Measurements from ENCODE around the gene NPAS3. TPM values are rescaled to one million over a fixed set of nuclear protein-coding genes. Genes with fewer than 3 reads are reported as not detected.
"Not testable (repeated sequence)": the region's sequence is repeated elsewhere in the genome, so short reads cannot be mapped to it uniquely, and the experiment has no call there.

Gene NPAS3
- total RNA-seq, 1 experiment from 2014 or later: not detected

DNA sequence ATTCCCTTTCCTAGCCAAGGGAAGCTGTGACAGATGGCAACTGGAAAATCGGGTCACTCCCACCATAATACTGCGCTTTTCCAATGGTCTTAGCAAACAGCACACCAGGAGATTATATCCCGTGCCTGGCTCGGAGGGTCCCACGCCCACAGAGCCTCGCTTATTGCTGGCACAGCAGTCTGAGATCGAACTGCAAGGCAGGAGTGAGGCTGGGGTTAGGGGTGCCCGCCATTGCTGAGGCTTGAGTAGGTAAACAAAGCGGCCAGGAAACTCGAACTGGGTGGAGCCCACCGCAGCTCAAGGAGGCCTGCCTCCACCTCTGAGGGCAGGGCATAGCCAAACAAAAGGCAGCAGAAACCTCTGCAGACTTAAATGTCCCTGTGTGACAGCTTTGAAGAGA, 149.6 kb downstream of the NPAS3 start:
- H3K27me3 ChIP-seq (ENCODE audit: insufficient read depth, low read length); H3K9me2 ChIP-seq (ENCODE audit: insufficient read depth); ATAC-seq; H3K4me3 ChIP-seq (replicated peaks in 1 of 2; ENCODE audit: low read depth in 1 of 2, low read length in 2 of 2); H3K4me2 ChIP-seq (ENCODE audit: low read length); H3K27ac ChIP-seq (ENCODE audit: low read depth, low read length); DNase-seq (ENCODE audit: low read depth, low spot score); H3K79me2 ChIP-seq (ENCODE audit: insufficient read depth, low read length); H3K9me3 ChIP-seq (ENCODE audit: control insufficient read depth in 1 of 2, insufficient read depth in 1 of 2, low read depth in 1 of 2, low read length in 2 of 2); H2AFZ ChIP-seq (ENCODE audit: low read depth, low read length, poor library complexity, severe bottlenecking); BruUV-seq (replicated peaks); H3K36me3 ChIP-seq (ENCODE audit: control insufficient read depth in 1 of 2, insufficient read depth in 2 of 2, low read length in 2 of 2); POLR2A ChIA-PET; H4K20me1 ChIP-seq (ENCODE audit: insufficient read depth); RAD21 ChIA-PET (ENCODE audit: low non-redundant PET in 1 of 2, low total read pairs in 2 of 2, uncharacterized antibody in 2 of 2, unreplicated experiment in 2 of 2); CTCF ChIA-PET; H3K4me1 ChIP-seq (ENCODE audit: control insufficient read depth in 1 of 2, insufficient read depth in 2 of 2, low read length in 2 of 2); intact Hi-C loops (cut with micrococcal nuclease); H3K9ac ChIP-seq (ENCODE audit: low read length): not testable (repeated sequence)

- intact Hi-C loops (cut with micrococcal nuclease): no loop called here
- H3K4me1 ChIP-seq (ENCODE audit: control insufficient read depth in 1 of 2, insufficient read depth in 2 of 2, low read length in 2 of 2): no peaks in the 10 kb centered on the region
These were observed 159.3 kb downstream of the NPAS3 start for GRCh38 chr14:33098016-33098415.

More at GRCh38 chr14:33098016-33098415, 159.3 kb downstream of the NPAS3 start:
- ChIA-PET POLR2A (no interaction called here), CTCF (no interaction called here), RAD21 (ENCODE audit: low non-redundant PET in 1 of 2, low total read pairs in 2 of 2, uncharacterized antibody in 2 of 2, unreplicated experiment in 2 of 2) (no interaction called here)
- TF ChIP-seq, protein P1, sequence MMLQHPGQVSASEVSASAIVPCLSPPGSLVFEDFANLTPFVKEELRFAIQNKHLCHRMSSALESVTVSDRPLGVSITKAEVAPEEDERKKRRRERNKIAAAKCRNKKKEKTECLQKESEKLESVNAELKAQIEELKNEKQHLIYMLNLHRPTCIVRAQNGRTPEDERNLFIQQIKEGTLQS (IDR thresholded peaks at IDR 0.05): no peak
- TF ChIP-seq POLR2AphosphoS5 (IDR thresholded peaks at IDR 0.05; ENCODE audit: low read depth, low read length) (no peak), SP1 (IDR thresholded peaks at IDR 0.05; ENCODE audit: low read depth) (no peak), EZH2 (IDR thresholded peaks at IDR 0.05) (no peak), JUND (IDR thresholded peaks at IDR 0.05) (no peak), POLR2A (IDR thresholded peaks at IDR 0.05; ENCODE audit: borderline replicate concordance, extremely low read depth, insufficient read depth, insufficient read length) (no peak), ZFX (IDR thresholded peaks at IDR 0.05) (no peak), ZBTB33 (IDR thresholded peaks at IDR 0.05; ENCODE audit: extremely low read depth, insufficient replicate concordance, low read length) (no peak), TCF7L2 (IDR thresholded peaks at IDR 0.05; ENCODE audit: borderline replicate concordance, extremely low read depth, insufficient read depth, insufficient read length) (no peak)
- Histone ChIP-seq H3K36me3 (ENCODE audit: control insufficient read depth in 1 of 2, insufficient read depth in 2 of 2, low read length in 2 of 2) (no peaks in the 10 kb centered on the region), H3K9ac (ENCODE audit: low read length) (no peak overlapping the region), H4K20me1 (ENCODE audit: insufficient read depth) (no peaks in the 10 kb centered on the region), H3K4me3 (replicated peaks in 1 of 2; ENCODE audit: low read depth in 1 of 2, low read length in 2 of 2) (no peak overlapping the region), H3K9me3 (ENCODE audit: control insufficient read depth in 1 of 2, insufficient read depth in 1 of 2, low read depth in 1 of 2, low read length in 2 of 2) (no peaks in the 10 kb centered on the region; a peak in 2 of 4 replicates), H3K79me2 (ENCODE audit: insufficient read depth, low read length) (no peaks in the 10 kb centered on the region), H3K4me2 (ENCODE audit: low read length) (no peak overlapping the region), H3K27me3 (ENCODE audit: insufficient read depth, low read length) (no peaks in the 10 kb centered on the region), H2AFZ (ENCODE audit: low read depth, low read length, poor library complexity, severe bottlenecking) (no peak overlapping the region), H3K9me2 (ENCODE audit: insufficient read depth) (no peaks in the 10 kb centered on the region), H3K27ac (ENCODE audit: low read depth, low read length) (no peak overlapping the region)
- ATAC-seq (no peak), DNase-seq (ENCODE audit: low read depth, low spot score) (no peak)
- BruUV-seq (replicated peaks): no TSS peak
